HFFc6 (cell line): ENCODE results near the gene KDM3B. TPM values are rescaled to one million over a fixed set of nuclear protein-coding genes. Genes with fewer than 3 reads are reported as not detected.
A peak's percentile ranks its signal among the peaks of the same experiment; 100 is the strongest.
"Not testable (repeated sequence)": the region's sequence is repeated elsewhere in the genome, so short reads cannot be mapped to it uniquely, and the experiment has no call there.

Experiments
- DNase-seq: peaks from one replicate; pipeline ENCODE4 v3.0.0-alpha.2; 2018
- H3K27ac Mint-ChIP-seq: 2 replicates; pipeline ENCODE4 v1.8.0; 2020; ENCODE audit warnings: mild to moderate bottlenecking, mixed read lengths
- H3K27me3 Mint-ChIP-seq: 2 replicates; pipeline ENCODE4 v1.8.0; 2021; ENCODE audit warnings: mild to moderate bottlenecking, moderate library complexity, mixed read lengths; ENCODE audit not compliant: insufficient read depth
- H3K36me3 Mint-ChIP-seq: 2 replicates; pipeline ENCODE4 v1.8.0; 2021; ENCODE audit warnings: low read depth, mixed read lengths
- H3K4me1 Mint-ChIP-seq: 2 replicates; pipeline ENCODE4 v1.8.0; 2020; ENCODE audit warnings: low read depth, mixed read lengths
- H3K4me3 Mint-ChIP-seq: 2 replicates; pipeline ENCODE4 v1.8.0; 2020; ENCODE audit warnings: mild to moderate bottlenecking, moderate library complexity, mixed read lengths
- H3K9me3 Mint-ChIP-seq: 2 replicates; pipeline ENCODE4 v1.8.0; 2020; ENCODE audit warnings: mild to moderate bottlenecking, mixed read lengths
- CTCF ChIP-seq: fragments of 200-600 bp; sonication (generic); IDR thresholded peaks from 2 replicates; pipeline ENCODE4 v1.5.0; 2021; ENCODE audit warnings: antibody characterized with exemption, mild to moderate bottlenecking
- long read RNA-seq: library from polyadenylated mRNA; unstranded; transcript quantifications from one replicate; pipeline ENCODE4 v2.0.0, GENCODE V29; 2019
- total RNA-seq, 6 experiments: library from RNA; stranded (reverse); fragmentation: NEBNext Ultra II Directional; extraction: Animal tissue kit (Norgen Biotek cat#: 25700); gene quantifications; 2 replicates in 1 of 6; 3 replicates in 5 of 6; pipeline ENCODE4 v1.2.3, GENCODE V29; 2021

The KDM3B gene
- 10 to 100 TPM; 29.0 to 37.8 (median 33.3) TPM for total RNA-seq
- long read RNA-seq, partial matches to known transcripts: 4 of 7 reads
- long read RNA-seq, other reads (novel, unspliced or antisense): 3 of 7 reads

- DNase-seq: peak; percentile 77
- peaks cover 30% of the 10 kb centered on the region for H3K36me3 Mint-ChIP-seq
- peaks cover 61% of the 10 kb centered on the region for H3K4me1 Mint-ChIP-seq
- H3K4me3 Mint-ChIP-seq: peak within 1 kb of the TSS; percentile 98
- peaks cover 9% of the 10 kb centered on the region for H3K9me3 Mint-ChIP-seq
- no peaks in the 10 kb centered on the region; the same call in 1 of the 2 replicates for H3K27me3 Mint-ChIP-seq
- H3K27ac Mint-ChIP-seq: peak within 1 kb of the TSS; percentile 95
- peak; percentile 94 for TF ChIP-seq CTCF
Observed at GRCh38 chr5:138352071-138352721, at the start of gene KDM3B. Gene KDM3B (plus strand): TSS chr5:138352685. CDS start chr5:138352796, 111 bp downstream.

- no peaks in the 10 kb centered on the region for H3K9me3 Mint-ChIP-seq
- peak; percentile 12 for DNase-seq
- peaks cover 7% of the 10 kb centered on the region for H3K36me3 Mint-ChIP-seq
- H3K27me3 Mint-ChIP-seq: no peaks in the 10 kb centered on the region
- H3K4me3 Mint-ChIP-seq: no peak overlapping the region
- no peak overlapping the region for H3K27ac Mint-ChIP-seq
- H3K4me1 Mint-ChIP-seq: peaks cover 9% of the 10 kb centered on the region
- TF ChIP-seq CTCF: no peak
Observed at GRCh38 chr5:138303372-138303771, 49.1 kb upstream of the KDM3B start.

GRCh38 chr5:138305797-138306196 lies 46.7 kb upstream of the KDM3B start:
- H3K9me3 Mint-ChIP-seq: no peaks in the 10 kb centered on the region
- no peaks in the 10 kb centered on the region for H3K27me3 Mint-ChIP-seq
- H3K4me3 Mint-ChIP-seq: no peak overlapping the region
- no peaks in the 10 kb centered on the region; the same call in 1 of the 2 replicates for H3K36me3 Mint-ChIP-seq
- no peak for TF ChIP-seq CTCF
- no peak for DNase-seq
- no peak overlapping the region for H3K27ac Mint-ChIP-seq
- peaks cover 13% of the 10 kb centered on the region for H3K4me1 Mint-ChIP-seq

- Mint-ChIP-seq H3K9me3 (no peaks in the 10 kb centered on the region), H3K4me1 (no peaks in the 10 kb centered on the region), H3K4me3 (no peak overlapping the region), H3K36me3 (peaks cover 21% of the 10 kb centered on the region), H3K27ac (no peak overlapping the region), H3K27me3 (0 out of 2 replicates have a peak, but pooled peaks cover 2% of the 10 kb centered on the region)
- TF ChIP-seq CTCF: no peak
- DNase-seq: no peak
Observed at GRCh38 chr5:138315751-138316278, 36.7 kb upstream of the KDM3B start.

GRCh38 chr5:138316355-138316754 lies 36.1 kb upstream of the KDM3B start:
- H3K4me1 Mint-ChIP-seq: no peaks in the 10 kb centered on the region
- no peak for TF ChIP-seq CTCF
- H3K9me3 Mint-ChIP-seq: no peaks in the 10 kb centered on the region
- 0 out of 2 replicates have a peak, but pooled peaks cover 2% of the 10 kb centered on the region for H3K27me3 Mint-ChIP-seq
- no peak overlapping the region for H3K27ac Mint-ChIP-seq
- peaks cover 21% of the 10 kb centered on the region for H3K36me3 Mint-ChIP-seq
- no peak overlapping the region for H3K4me3 Mint-ChIP-seq
- no peak for DNase-seq

GRCh38 chr5:138318211-138318610 lies 34.3 kb upstream of the KDM3B start:
- not testable (repeated sequence) for H3K27me3 Mint-ChIP-seq, H3K36me3 Mint-ChIP-seq

More at GRCh38 chr5:138318211-138318610, 34.3 kb upstream of the KDM3B start:
- H3K9me3 Mint-ChIP-seq, H3K4me1 Mint-ChIP-seq, H3K4me3 Mint-ChIP-seq, DNase-seq, H3K27ac Mint-ChIP-seq: not testable (repeated sequence)
